HEK293 (cell line): ENCODE measurements around the gene SLC18A2.
A peak's percentile ranks its signal among the peaks of the same experiment; 100 is the strongest.

Experiments used
- CTCF ChIA-PET: fragments of 350-600 bp; formaldehyde crosslinking; extraction: SDS; loops from one replicate; lab custom pipeline; 2021; ENCODE audit warnings: antibody characterized with exemption; lab: Yijun Ruan, JAX
- POLR2A ChIA-PET: fragments of 300-600 bp; formaldehyde crosslinking; extraction: SDS; loops from one replicate; lab custom pipeline; 2020; ENCODE audit warnings: antibody characterized with exemption, inconsistent platforms; lab: Yijun Ruan, JAX
- H3K27ac ChIP-seq: fragments of 200-500 bp; sonication (Bioruptor generic); 2 replicates; pipeline ENCODE4 v1.5.1; 2014; ENCODE audit warnings: low read depth, low read length, control low read depth, inconsistent platforms; ENCODE audit errors: extremely low read depth
- H3K36me3 ChIP-seq, 2 experiments: fragments of 200-500 bp in 1 of 2; sonication (Bioruptor generic) in 1 of 2; 1 replicate in 1 of 2; 2 replicates in 1 of 2; pipeline ENCODE4 v1.5.1; 2014 to 2017; ENCODE audit warnings: inconsistent platforms in 2 of 2, low read length in 2 of 2; ENCODE audit not compliant: control insufficient read depth in 2 of 2, insufficient read depth in 1 of 2
- H3K4me1 ChIP-seq: fragments of 200-500 bp; sonication (Bioruptor generic); 2 replicates; pipeline ENCODE4 v1.5.1; 2014; ENCODE audit warnings: mild to moderate bottlenecking, low read length, inconsistent platforms; ENCODE audit not compliant: control insufficient read depth, insufficient read depth
- H3K4me3 ChIP-seq: 2 replicates; pipeline ENCODE4 v1.5.1; 2011; ENCODE audit warnings: low read depth, mild to moderate bottlenecking, control low read depth, low read length, moderate library complexity
- H3K9me3 ChIP-seq: fragments of 200-500 bp; sonication (Bioruptor generic); 2 replicates; pipeline ENCODE4 v1.5.1; 2014; ENCODE audit warnings: low read depth, low read length, inconsistent platforms; ENCODE audit not compliant: control insufficient read depth, insufficient read depth
- CTCF ChIP-seq: fragments of 450-650 bp; formaldehyde crosslinking; IDR thresholded peaks from 2 replicates; pipeline ENCODE4 v1.5.1; 2016; ENCODE audit warnings: missing biosample characterization, missing genetic modification characterization
- MYNN ChIP-seq: fragments of 450-650 bp; formaldehyde crosslinking; IDR thresholded peaks from 2 replicates; pipeline ENCODE4 v1.5.1; 2016; ENCODE audit warnings: missing biosample characterization, missing genetic modification characterization, borderline replicate concordance
- PRDM2 ChIP-seq: fragments of 450-650 bp; formaldehyde crosslinking; IDR thresholded peaks from 2 replicates; pipeline ENCODE4 v1.5.1; 2016; ENCODE audit warnings: missing biosample characterization, missing genetic modification characterization, borderline replicate concordance
- RBAK ChIP-seq: fragments of 450-650 bp; formaldehyde crosslinking; IDR thresholded peaks from 2 replicates; pipeline ENCODE4 v1.5.1; 2016; ENCODE audit warnings: missing biosample characterization, missing genetic modification characterization
- REST ChIP-seq: fragments of 450-650 bp; formaldehyde crosslinking; IDR thresholded peaks from 2 replicates; pipeline ENCODE4 v1.5.1; 2016; ENCODE audit warnings: missing biosample characterization, missing genetic modification characterization
- SETDB1 ChIP-seq: IDR thresholded peaks from one replicate; pipeline ENCODE4 v1.6.1; 2017; ENCODE audit warnings: mild to moderate bottlenecking, low read length, moderate library complexity, mixed read lengths; ENCODE audit not compliant: insufficient read length
- WT1 ChIP-seq: fragments of 450-650 bp; formaldehyde crosslinking; IDR thresholded peaks from 2 replicates; pipeline ENCODE4 v1.5.1; 2016; ENCODE audit warnings: missing biosample characterization, missing genetic modification characterization
- ZBTB8A ChIP-seq: fragments of 450-650 bp; formaldehyde crosslinking; IDR thresholded peaks from 2 replicates; pipeline ENCODE4 v1.5.1; 2016; ENCODE audit warnings: missing biosample characterization, missing genetic modification characterization
- ZFHX2 ChIP-seq: fragments of 450-650 bp; formaldehyde crosslinking; conservative IDR thresholded peaks from 2 replicates; pipeline ENCODE4 v1.5.1; 2016; ENCODE audit warnings: missing biosample characterization, missing genetic modification characterization
- ZNF138 ChIP-seq: fragments of 450-650 bp; formaldehyde crosslinking; IDR thresholded peaks from 2 replicates; pipeline ENCODE4 v1.5.1; 2016; ENCODE audit warnings: missing biosample characterization, missing genetic modification characterization, borderline replicate concordance
- ZNF146 ChIP-seq: fragments of 450-650 bp; formaldehyde crosslinking; IDR thresholded peaks from 2 replicates; pipeline ENCODE4 v1.5.1; 2016; ENCODE audit warnings: missing biosample characterization, missing genetic modification characterization
- ZNF155 ChIP-seq: fragments of 450-650 bp; formaldehyde crosslinking; IDR thresholded peaks from 2 replicates; pipeline ENCODE4 v1.5.1; 2016; ENCODE audit warnings: missing biosample characterization, missing genetic modification characterization
- ZNF221 ChIP-seq: fragments of 450-650 bp; formaldehyde crosslinking; IDR thresholded peaks from 2 replicates; pipeline ENCODE4 v1.5.1; 2017; ENCODE audit warnings: missing biosample characterization, missing genetic modification characterization, borderline replicate concordance
- ZNF266 ChIP-seq: fragments of 450-650 bp; formaldehyde crosslinking; IDR thresholded peaks from 2 replicates; pipeline ENCODE4 v1.5.1; 2016; ENCODE audit warnings: missing biosample characterization, missing genetic modification characterization, low read depth
- ZNF341 ChIP-seq: fragments of 450-650 bp; formaldehyde crosslinking; IDR thresholded peaks from 2 replicates; pipeline ENCODE4; 2016; ENCODE audit warnings: low read depth, missing biosample characterization, missing genetic modification characterization
- ZNF416 ChIP-seq: fragments of 450-650 bp; formaldehyde crosslinking; IDR thresholded peaks from 2 replicates; pipeline ENCODE4 v1.5.1; 2016; ENCODE audit warnings: missing biosample characterization, missing genetic modification characterization
- ZNF433 ChIP-seq: fragments of 450-650 bp; formaldehyde crosslinking; IDR thresholded peaks from 2 replicates; pipeline ENCODE4 v1.5.1; 2016; ENCODE audit warnings: missing biosample characterization, missing genetic modification characterization, low read depth
- ZNF513 ChIP-seq: fragments of 450-650 bp; IDR thresholded peaks from 2 replicates; pipeline ENCODE4 v1.5.1; 2018; ENCODE audit warnings: missing biosample characterization, missing genetic modification characterization
- ZNF658 ChIP-seq: fragments of 450-650 bp; formaldehyde crosslinking; IDR thresholded peaks from 2 replicates; pipeline ENCODE4; 2016; ENCODE audit warnings: missing biosample characterization, missing genetic modification characterization
- ZNF777 ChIP-seq: fragments of 450-650 bp; formaldehyde crosslinking; IDR thresholded peaks from 2 replicates; pipeline ENCODE4 v1.5.1; 2017; ENCODE audit warnings: missing biosample characterization, missing genetic modification characterization, borderline replicate concordance

SLC18A2 gene

GRCh38 chr10:117253908-117254307, 13.0 kb downstream of the SLC18A2 start:
- Histone ChIP-seq H3K36me3 (no peaks in the 10 kb centered on the region), H3K27ac (no peak overlapping the region), H3K4me1 (no peaks in the 10 kb centered on the region), H3K9me3 (no peaks in the 10 kb centered on the region), H3K4me3 (no peak overlapping the region)
- ChIA-PET CTCF (no interaction called here), POLR2A (no interaction called here)
- no peak for TF ChIP-seq ZFHX2 (tag by site-specific recombination)
- TF ChIP-seq ZNF777 = no peak
- no peak for TF ChIP-seq PRDM2 (tag by site-specific recombination)
- TF ChIP-seq MYNN (tag by site-specific recombination) = no peak
- no peak for TF ChIP-seq ZNF433 (tag by site-specific recombination)
- TF ChIP-seq ZNF416 = no peak
- TF ChIP-seq ZNF138 (tag by site-specific recombination) = no peak
- TF ChIP-seq SETDB1 = no peak
- no peak for TF ChIP-seq ZNF146 (tag by site-specific recombination)
- TF ChIP-seq ZNF658 (tag by site-specific recombination) = no peak
- no peak for TF ChIP-seq ZNF221
- no peak for TF ChIP-seq ZBTB8A (tag by site-specific recombination)
- no peak for TF ChIP-seq CTCF (tag by site-specific recombination)
- TF ChIP-seq ZNF155 = no peak
- no peak for TF ChIP-seq RBAK (tag by site-specific recombination)
- TF ChIP-seq WT1 (tag by site-specific recombination) = no peak
- no peak for TF ChIP-seq ZNF266
- no peak for TF ChIP-seq ZNF513 (tag by site-specific recombination)

GRCh38 chr10:117254338-117254737, 13.4 kb downstream of the SLC18A2 start:
- Histone ChIP-seq H3K4me1 (no peaks in the 10 kb centered on the region), H3K27ac (no peak overlapping the region), H3K36me3 (no peaks in the 10 kb centered on the region), H3K4me3 (no peak overlapping the region), H3K9me3 (no peaks in the 10 kb centered on the region)
- POLR2A ChIA-PET = no interaction called here
- CTCF ChIA-PET = interaction anchor here (0.6 kb wide), 1 partner anchor 112 kb away, joined by 3 read pairs; no protein-coding TSS in a partner anchor
- peak; percentile 88 for TF ChIP-seq REST (tag by site-specific recombination)
- TF ChIP-seq ZNF341 (tag by site-specific recombination) = no peak
